ENCODE results near the gene PRR5L. TPM values are rescaled to one million over a fixed set of nuclear protein-coding genes. Genes with fewer than 3 reads are reported as not detected.

The PRR5L gene
- total RNA-seq (ENCODE audit: low replicate concordance) = 0.54 and 20.8 TPM in 2 replicates

- no peak for DNase-seq (ENCODE audit: low read depth)
- no peak for TF ChIP-seq CTCF (IDR thresholded peaks at IDR 0.05; ENCODE audit: insufficient read depth, low read length)
- H3K4me3 ChIP-seq (ENCODE audit: low read depth, low read length) = no peak within 1 kb of the TSS
Observed at GRCh38 chr11:36295926-36296325, at the start of gene PRR5L. Gene PRR5L, plus strand, starts transcription at chr11:36296288. Its CDS starts 104,834 bp downstream, at chr11:36401122.

- H3K4me3 ChIP-seq (ENCODE audit: low read depth, low read length) = no peak overlapping the region
- TF ChIP-seq CTCF (IDR thresholded peaks at IDR 0.05; ENCODE audit: insufficient read depth, low read length) = no peak
- no peak for DNase-seq (ENCODE audit: low read depth)
Observed at GRCh38 chr11:36247493-36247892, 48.6 kb upstream of the PRR5L start.

- no peak for DNase-seq (ENCODE audit: low read depth)
- TF ChIP-seq CTCF (IDR thresholded peaks at IDR 0.05; ENCODE audit: insufficient read depth, low read length) = no peak
- no peak overlapping the region for H3K4me3 ChIP-seq (ENCODE audit: low read depth, low read length)
Observed at GRCh38 chr11:36248436-36248835, 47.7 kb upstream of the PRR5L start.

GRCh38 chr11:36249246-36249645 is 46.8 kb upstream of the PRR5L start:
- peak; percentile 77 for DNase-seq (ENCODE audit: low read depth)
- no peak for TF ChIP-seq CTCF (IDR thresholded peaks at IDR 0.05; ENCODE audit: insufficient read depth, low read length)
- no peak overlapping the region for H3K4me3 ChIP-seq (ENCODE audit: low read depth, low read length)

- DNase-seq (ENCODE audit: low read depth) = no peak
- H3K4me3 ChIP-seq (ENCODE audit: low read depth, low read length) = no peak overlapping the region
- TF ChIP-seq CTCF (IDR thresholded peaks at IDR 0.05; ENCODE audit: insufficient read depth, low read length) = no peak
Observed at GRCh38 chr11:36251823-36252222, 44.3 kb upstream of the PRR5L start.

- no peak for DNase-seq (ENCODE audit: low read depth)
- no peak for TF ChIP-seq CTCF (IDR thresholded peaks at IDR 0.05; ENCODE audit: insufficient read depth, low read length)
- H3K4me3 ChIP-seq (ENCODE audit: low read depth, low read length) = no peak overlapping the region
Observed at GRCh38 chr11:36253238-36253637, 42.9 kb upstream of the PRR5L start.

GRCh38 chr11:36254713-36255112 is 41.4 kb upstream of the PRR5L start:
- no peak overlapping the region for H3K4me3 ChIP-seq (ENCODE audit: low read depth, low read length)
- DNase-seq (ENCODE audit: low read depth) = peak; percentile 72
- no peak for TF ChIP-seq CTCF (IDR thresholded peaks at IDR 0.05; ENCODE audit: insufficient read depth, low read length)

All from fibroblast of the aortic adventitia (primary cell).